Measurements from ENCODE around the gene PARD3.

PARD3 gene

GRCh38 chr10:34768972-34769330 is 46.1 kb downstream of the PARD3 start:
- no peak overlapping the region for H3K4me3 ChIP-seq (ENCODE audit: insufficient read depth, low read depth, low read length, poor library complexity, severe bottlenecking)
- no peak overlapping the region for H3K27ac ChIP-seq (ENCODE audit: insufficient read depth, low read length, poor library complexity, severe bottlenecking)
- no peaks in the 10 kb centered on the region for H3K36me3 ChIP-seq (ENCODE audit: control insufficient read depth, insufficient read depth, low read length)
- H3K4me1 ChIP-seq (ENCODE audit: control insufficient read depth, insufficient read depth, low read length, poor library complexity, severe bottlenecking), result no peaks in the 10 kb centered on the region
- no peaks in the 10 kb centered on the region for H3K9me3 ChIP-seq (ENCODE audit: control insufficient read depth, low read length)
- no peak for DNase-seq
- no peaks in the 10 kb centered on the region for H3K27me3 ChIP-seq (replicated peaks; ENCODE audit: control insufficient read depth, insufficient read depth, low read length, poor library complexity, severe bottlenecking)

DNA sequence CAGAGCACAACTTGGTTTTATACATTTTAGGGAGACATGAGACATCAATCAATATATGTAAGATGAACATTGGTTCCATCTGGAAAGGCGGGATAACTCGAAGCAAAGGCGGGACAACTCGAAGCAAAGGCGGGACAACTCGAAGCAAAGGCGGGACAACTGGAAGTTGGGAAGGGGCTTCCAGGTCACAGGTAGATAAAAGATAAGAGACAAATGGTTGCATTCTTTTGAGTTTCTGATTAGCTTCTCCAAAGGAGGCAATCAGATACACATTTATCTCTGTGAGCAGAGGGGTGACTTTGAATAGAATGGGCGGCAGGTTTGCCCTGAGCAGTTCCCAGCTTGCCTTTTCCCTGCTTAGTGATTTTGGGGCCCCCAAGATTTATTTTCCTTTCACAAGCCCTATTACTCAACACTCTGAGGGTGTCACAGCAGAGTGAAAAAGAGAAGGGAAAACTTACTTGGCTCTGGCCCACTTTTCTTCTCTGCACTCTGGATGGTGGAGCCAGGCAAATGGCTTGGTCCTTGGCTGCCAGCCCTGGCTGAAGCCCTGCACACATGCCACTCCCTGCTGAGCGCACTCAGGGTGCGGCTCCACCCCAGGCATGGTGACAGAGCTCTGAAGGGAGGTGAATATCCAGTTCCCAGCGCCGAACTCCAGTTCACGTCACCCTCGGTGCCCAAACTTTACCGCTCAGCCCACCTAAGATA is 46.7 kb downstream of the PARD3 start:
- DNase-seq, result no peak
- H3K27me3 ChIP-seq (replicated peaks; ENCODE audit: control insufficient read depth, insufficient read depth, low read length, poor library complexity, severe bottlenecking), result no peaks in the 10 kb centered on the region
- no peaks in the 10 kb centered on the region for H3K9me3 ChIP-seq (ENCODE audit: control insufficient read depth, low read length)
- no peak overlapping the region for H3K4me3 ChIP-seq (ENCODE audit: insufficient read depth, low read depth, low read length, poor library complexity, severe bottlenecking)
- H3K36me3 ChIP-seq (ENCODE audit: control insufficient read depth, insufficient read depth, low read length), result no peaks in the 10 kb centered on the region
- no peaks in the 10 kb centered on the region for H3K4me1 ChIP-seq (ENCODE audit: control insufficient read depth, insufficient read depth, low read length, poor library complexity, severe bottlenecking)
- no peak overlapping the region for H3K27ac ChIP-seq (ENCODE audit: insufficient read depth, low read length, poor library complexity, severe bottlenecking)

DNA sequence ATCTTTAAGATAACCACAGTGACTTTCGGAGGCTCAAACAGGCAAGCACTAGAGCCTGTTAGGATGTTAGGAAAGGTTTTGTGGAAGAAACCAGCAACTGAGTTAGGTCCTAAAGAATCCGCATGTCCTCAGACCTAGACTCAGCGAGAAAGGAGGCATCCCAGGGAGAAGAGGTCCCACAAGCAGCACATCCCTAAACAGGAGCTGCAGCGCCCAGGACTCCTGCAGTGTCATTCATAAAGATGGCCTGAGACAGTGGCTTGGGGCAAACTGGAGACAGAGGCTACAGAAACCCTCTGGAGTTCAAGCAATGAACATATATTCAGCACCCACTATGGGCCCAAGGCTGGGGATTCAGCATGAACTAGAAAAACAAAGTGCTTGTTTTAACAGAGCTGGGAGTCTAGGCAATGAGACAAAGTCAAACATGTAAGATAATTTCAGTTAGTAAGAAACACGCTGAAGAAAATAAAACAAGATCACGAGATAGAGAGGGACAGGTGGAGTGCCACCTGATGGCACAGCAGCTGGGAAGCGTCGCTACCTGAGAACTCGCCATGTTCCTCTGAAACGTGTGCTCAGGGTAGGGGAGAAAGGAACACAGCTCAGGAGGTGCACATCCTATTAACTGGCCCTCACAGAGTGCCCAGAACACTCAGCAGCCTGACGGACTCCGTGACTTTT is 48.1 kb downstream of the PARD3 start:
- no peak overlapping the region for H3K27ac ChIP-seq (ENCODE audit: insufficient read depth, low read length, poor library complexity, severe bottlenecking)
- H3K36me3 ChIP-seq (ENCODE audit: control insufficient read depth, insufficient read depth, low read length), result no peaks in the 10 kb centered on the region
- no peaks in the 10 kb centered on the region for H3K4me1 ChIP-seq (ENCODE audit: control insufficient read depth, insufficient read depth, low read length, poor library complexity, severe bottlenecking)
- DNase-seq, result no peak
- no peaks in the 10 kb centered on the region for H3K27me3 ChIP-seq (replicated peaks; ENCODE audit: control insufficient read depth, insufficient read depth, low read length, poor library complexity, severe bottlenecking)
- no peak overlapping the region for H3K4me3 ChIP-seq (ENCODE audit: insufficient read depth, low read depth, low read length, poor library complexity, severe bottlenecking)
- H3K9me3 ChIP-seq (ENCODE audit: control insufficient read depth, low read length), result no peaks in the 10 kb centered on the region

DNA sequence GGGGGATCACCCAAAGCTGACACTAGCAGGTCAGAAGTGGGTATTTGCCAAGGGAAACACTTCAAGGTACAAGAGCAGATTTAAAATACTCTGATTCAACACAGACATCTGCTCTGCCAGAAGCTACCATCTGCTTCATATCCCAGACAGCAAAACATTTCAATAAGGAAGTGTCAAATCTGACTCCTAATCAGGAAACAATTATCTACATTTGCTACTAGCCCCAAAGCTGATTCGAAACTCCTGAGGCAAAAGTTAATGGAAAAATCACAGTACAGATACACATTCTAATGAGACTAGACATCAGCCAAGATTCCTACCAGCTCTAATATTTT is 48.9 kb downstream of the PARD3 start:
- no peak overlapping the region for H3K4me3 ChIP-seq (ENCODE audit: insufficient read depth, low read depth, low read length, poor library complexity, severe bottlenecking)
- no peaks in the 10 kb centered on the region for H3K4me1 ChIP-seq (ENCODE audit: control insufficient read depth, insufficient read depth, low read length, poor library complexity, severe bottlenecking)
- H3K27ac ChIP-seq (ENCODE audit: insufficient read depth, low read length, poor library complexity, severe bottlenecking), result no peak overlapping the region
- H3K27me3 ChIP-seq (replicated peaks; ENCODE audit: control insufficient read depth, insufficient read depth, low read length, poor library complexity, severe bottlenecking), result no peaks in the 10 kb centered on the region
- no peak for DNase-seq
- no peaks in the 10 kb centered on the region for H3K9me3 ChIP-seq (ENCODE audit: control insufficient read depth, low read length)
- H3K36me3 ChIP-seq (ENCODE audit: control insufficient read depth, insufficient read depth, low read length), result no peaks in the 10 kb centered on the region

DNA sequence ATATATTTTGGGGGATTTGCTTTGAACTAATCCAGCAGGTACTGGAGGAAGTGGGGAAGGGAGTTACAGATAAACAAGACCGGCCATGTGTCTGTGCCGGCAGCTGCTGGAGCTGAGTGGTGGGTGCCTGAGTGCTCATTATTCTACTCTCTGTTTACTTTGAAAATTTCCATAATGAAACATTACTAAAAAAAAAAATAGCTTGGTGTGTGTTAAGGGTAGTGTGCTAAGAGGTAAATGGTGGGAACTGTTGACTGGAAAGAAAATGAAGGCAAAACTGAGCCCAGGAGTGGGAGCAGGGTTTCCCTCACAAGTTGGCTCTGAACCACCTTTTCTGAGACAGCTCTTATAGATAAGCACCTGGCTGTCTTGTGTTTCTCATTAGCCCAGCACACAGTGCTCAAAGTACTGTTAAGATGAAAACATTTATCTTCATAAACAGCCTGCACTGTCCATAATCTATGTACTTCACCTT is 50.6 kb downstream of the PARD3 start:
- H3K27me3 ChIP-seq (replicated peaks; ENCODE audit: control insufficient read depth, insufficient read depth, low read length, poor library complexity, severe bottlenecking), result no peaks in the 10 kb centered on the region
- no peak for DNase-seq
- no peaks in the 10 kb centered on the region for H3K9me3 ChIP-seq (ENCODE audit: control insufficient read depth, low read length)
- no peaks in the 10 kb centered on the region for H3K4me1 ChIP-seq (ENCODE audit: control insufficient read depth, insufficient read depth, low read length, poor library complexity, severe bottlenecking)
- H3K36me3 ChIP-seq (ENCODE audit: control insufficient read depth, insufficient read depth, low read length), result no peaks in the 10 kb centered on the region
- H3K4me3 ChIP-seq (ENCODE audit: insufficient read depth, low read depth, low read length, poor library complexity, severe bottlenecking), result no peak overlapping the region
- H3K27ac ChIP-seq (ENCODE audit: insufficient read depth, low read length, poor library complexity, severe bottlenecking), result no peak overlapping the region

DNA sequence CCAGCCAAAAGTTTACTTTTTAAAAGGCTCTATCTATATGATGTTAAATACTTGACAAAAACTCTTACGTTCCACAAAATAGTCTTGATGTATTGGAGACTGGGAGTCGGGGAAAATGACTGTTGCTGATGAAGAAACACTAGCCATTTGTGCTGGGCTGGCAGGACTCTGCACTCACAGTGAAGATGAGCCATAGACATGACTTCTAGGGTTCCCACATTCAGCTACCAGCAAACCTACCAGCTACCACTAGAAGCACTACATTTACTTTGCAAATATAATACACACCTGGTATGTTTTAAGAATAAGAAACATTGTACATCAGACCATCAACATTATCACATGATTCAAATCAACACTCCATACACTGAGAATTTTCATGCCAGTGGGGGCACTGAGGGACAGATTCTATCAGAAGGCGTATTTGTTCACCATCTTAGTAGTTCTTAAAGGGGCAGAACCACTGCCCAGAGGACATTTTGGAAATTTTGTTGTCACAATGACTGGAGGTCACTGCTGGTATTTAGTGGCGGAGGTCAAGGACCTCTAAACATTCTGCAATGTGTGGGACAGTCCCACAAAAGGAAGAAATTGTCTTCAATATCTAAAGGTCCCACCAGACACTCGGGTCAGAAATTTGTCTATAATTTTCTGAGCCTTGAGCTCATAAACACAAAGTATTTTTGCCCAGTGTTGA is 52.3 kb downstream of the PARD3 start:
- Histone ChIP-seq H3K4me1 (ENCODE audit: control insufficient read depth, insufficient read depth, low read length, poor library complexity, severe bottlenecking) (no peaks in the 10 kb centered on the region), H3K4me3 (ENCODE audit: insufficient read depth, low read depth, low read length, poor library complexity, severe bottlenecking) (no peak overlapping the region), H3K9me3 (ENCODE audit: control insufficient read depth, low read length) (no peaks in the 10 kb centered on the region), H3K27ac (ENCODE audit: insufficient read depth, low read length, poor library complexity, severe bottlenecking) (no peak overlapping the region), H3K36me3 (ENCODE audit: control insufficient read depth, insufficient read depth, low read length) (no peaks in the 10 kb centered on the region), H3K27me3 (replicated peaks; ENCODE audit: control insufficient read depth, insufficient read depth, low read length, poor library complexity, severe bottlenecking) (no peaks in the 10 kb centered on the region)
- DNase-seq, result no peak

DNA sequence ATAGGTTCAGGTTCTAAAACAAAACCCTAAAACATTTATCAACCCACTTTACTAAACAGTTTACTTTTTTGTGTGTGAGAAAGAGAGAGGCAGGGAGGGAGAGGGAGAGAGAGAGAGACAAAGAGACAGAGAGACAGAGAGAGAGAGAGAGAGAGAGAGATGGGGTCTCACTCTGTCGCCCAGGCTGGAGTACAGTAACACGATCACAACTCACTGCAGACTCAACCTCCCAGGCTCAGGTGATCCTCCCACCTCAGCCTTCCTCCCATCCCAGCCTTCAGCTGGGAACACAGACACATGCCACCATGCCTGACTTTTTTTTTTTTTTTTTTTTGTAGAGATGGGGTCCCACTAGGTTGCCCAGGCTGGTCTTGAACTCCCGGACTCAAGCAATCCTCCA is 52.9 kb downstream of the PARD3 start:
- Histone ChIP-seq H3K9me3 (ENCODE audit: control insufficient read depth, low read length) (no peaks in the 10 kb centered on the region), H3K27me3 (replicated peaks; ENCODE audit: control insufficient read depth, insufficient read depth, low read length, poor library complexity, severe bottlenecking) (no peaks in the 10 kb centered on the region), H3K27ac (ENCODE audit: insufficient read depth, low read length, poor library complexity, severe bottlenecking) (no peak overlapping the region), H3K36me3 (ENCODE audit: control insufficient read depth, insufficient read depth, low read length) (no peaks in the 10 kb centered on the region), H3K4me1 (ENCODE audit: control insufficient read depth, insufficient read depth, low read length, poor library complexity, severe bottlenecking) (no peaks in the 10 kb centered on the region), H3K4me3 (ENCODE audit: insufficient read depth, low read depth, low read length, poor library complexity, severe bottlenecking) (no peak overlapping the region)
- no peak for DNase-seq

- no peaks in the 10 kb centered on the region for H3K36me3 ChIP-seq (ENCODE audit: control insufficient read depth, insufficient read depth, low read length)
- H3K4me1 ChIP-seq (ENCODE audit: control insufficient read depth, insufficient read depth, low read length, poor library complexity, severe bottlenecking), result no peaks in the 10 kb centered on the region
- DNase-seq, result no peak
- no peak overlapping the region for H3K27ac ChIP-seq (ENCODE audit: insufficient read depth, low read length, poor library complexity, severe bottlenecking)
- no peaks in the 10 kb centered on the region for H3K9me3 ChIP-seq (ENCODE audit: control insufficient read depth, low read length)
- H3K4me3 ChIP-seq (ENCODE audit: insufficient read depth, low read depth, low read length, poor library complexity, severe bottlenecking), result no peak overlapping the region
- no peaks in the 10 kb centered on the region for H3K27me3 ChIP-seq (replicated peaks; ENCODE audit: control insufficient read depth, insufficient read depth, low read length, poor library complexity, severe bottlenecking)
Observed at GRCh38 chr10:34761453-34761852, 53.6 kb downstream of the PARD3 start.

DNA sequence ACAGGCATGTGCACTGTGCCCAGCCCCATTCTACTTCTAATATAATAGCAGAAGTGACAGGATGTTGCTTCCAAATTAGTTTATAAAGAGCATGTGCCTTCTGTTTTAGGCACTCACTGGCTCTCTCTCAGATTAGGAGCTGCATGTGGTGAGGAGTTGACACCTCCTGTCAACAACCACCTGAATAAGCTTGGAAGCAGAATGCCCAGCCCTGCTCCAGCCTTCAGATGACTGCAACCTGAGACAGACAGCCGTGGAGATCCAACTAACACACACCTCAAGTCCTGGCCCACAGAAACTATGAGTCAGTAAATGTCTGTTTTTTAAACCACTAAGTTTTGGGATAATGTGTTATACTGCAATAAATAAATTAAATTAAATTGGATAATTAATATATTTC is 54.5 kb downstream of the PARD3 start:
- Histone ChIP-seq H3K27me3 (replicated peaks; ENCODE audit: control insufficient read depth, insufficient read depth, low read length, poor library complexity, severe bottlenecking) (no peaks in the 10 kb centered on the region), H3K4me3 (ENCODE audit: insufficient read depth, low read depth, low read length, poor library complexity, severe bottlenecking) (no peak overlapping the region), H3K27ac (ENCODE audit: insufficient read depth, low read length, poor library complexity, severe bottlenecking) (no peak overlapping the region), H3K9me3 (ENCODE audit: control insufficient read depth, low read length) (no peaks in the 10 kb centered on the region), H3K4me1 (ENCODE audit: control insufficient read depth, insufficient read depth, low read length, poor library complexity, severe bottlenecking) (no peaks in the 10 kb centered on the region), H3K36me3 (ENCODE audit: control insufficient read depth, insufficient read depth, low read length) (no peaks in the 10 kb centered on the region)
- DNase-seq, result no peak

GRCh38 chr10:34759837-34760215 is 55.3 kb downstream of the PARD3 start:
- Histone ChIP-seq H3K4me1 (ENCODE audit: control insufficient read depth, insufficient read depth, low read length, poor library complexity, severe bottlenecking) (no peaks in the 10 kb centered on the region), H3K9me3 (ENCODE audit: control insufficient read depth, low read length) (no peaks in the 10 kb centered on the region), H3K36me3 (ENCODE audit: control insufficient read depth, insufficient read depth, low read length) (no peaks in the 10 kb centered on the region), H3K27ac (ENCODE audit: insufficient read depth, low read length, poor library complexity, severe bottlenecking) (no peak overlapping the region), H3K4me3 (ENCODE audit: insufficient read depth, low read depth, low read length, poor library complexity, severe bottlenecking) (no peak overlapping the region), H3K27me3 (replicated peaks; ENCODE audit: control insufficient read depth, insufficient read depth, low read length, poor library complexity, severe bottlenecking) (no peaks in the 10 kb centered on the region)
- no peak for DNase-seq
